K562 (cell line): Measurements from ENCODE around the gene SPATA24. TPM values are rescaled to one million over a fixed set of nuclear protein-coding genes. Genes with fewer than 3 reads are reported as not detected.

ENCODE experiments used
- BMI1 ChIP-seq: fragments of 150-350 bp; IDR thresholded peaks from 2 replicates; pipeline ENCODE4 v1.6.1; 2014; ENCODE audit warnings: low read length
- CREB1 ChIP-seq, 2 experiments: sonication (generic) in 1 of 2; formaldehyde crosslinking in 1 of 2; IDR thresholded peaks; 2 replicates each; pipeline versions ENCODE4 v1.6.1 to v1.8.0; 2012 to 2022; ENCODE audit warnings: inconsistent platforms in 1 of 2, mild to moderate bottlenecking in 1 of 2, missing genetic modification reagents in 1 of 2, moderate library complexity in 1 of 2
- CSDE1 ChIP-seq, 2 experiments: fragments of 450-650 bp; IDR thresholded peaks; 2 replicates each; pipeline ENCODE4 v1.6.1; 2016; ENCODE audit warnings: mild to moderate bottlenecking in 1 of 2
- HCFC1 ChIP-seq: IDR thresholded peaks from 2 replicates; pipeline ENCODE4 v1.6.1; 2012; ENCODE audit warnings: low read depth, low read length, improper control_type of control experiment
- HDAC2 ChIP-seq: fragments of 450-650 bp; IDR thresholded peaks from 2 replicates; pipeline ENCODE4 v1.6.1; 2016; ENCODE audit warnings: mild to moderate bottlenecking
- HMG20A ChIP-seq: fragments of 450-650 bp; formaldehyde crosslinking; conservative IDR thresholded peaks from 2 replicates; pipeline ENCODE4 v1.4.0; 2020; ENCODE audit warnings: mild to moderate bottlenecking, mixed read lengths
- JUN ChIP-seq, 2 experiments: sonication (generic) in 1 of 2; formaldehyde crosslinking in 1 of 2; IDR thresholded peaks; 2 replicates each; pipeline versions ENCODE4 v1.6.1 to v1.8.0; 2012 to 2022; ENCODE audit warnings: borderline replicate concordance in 2 of 2, mild to moderate bottlenecking in 2 of 2, improper control_type of control experiment in 1 of 2, low read depth in 1 of 2, low read length in 1 of 2, missing genetic modification reagents in 1 of 2
- MGA ChIP-seq: fragments of 450-650 bp; IDR thresholded peaks from 2 replicates; pipeline ENCODE4 v1.6.1; 2016; ENCODE audit warnings: mild to moderate bottlenecking, moderate library complexity
- MYC ChIP-seq, 2 experiments: fragments of 250-450 bp in 1 of 2; sonication (Bioruptor Pico) in 1 of 2; IDR thresholded peaks; 2 replicates each; pipeline versions ENCODE4 v1.5.1 to v1.6.1; 2012 to 2021; ENCODE audit warnings: low read depth in 2 of 2, borderline replicate concordance in 1 of 2, improper control_type of control experiment in 1 of 2, low read length in 1 of 2, mild to moderate bottlenecking in 1 of 2, moderate library complexity in 1 of 2
- NEUROD1 ChIP-seq: fragments of 150-350 bp; IDR thresholded peaks from 2 replicates; pipeline ENCODE4 v1.6.1; 2014; ENCODE audit warnings: borderline replicate concordance, low read length, low read depth; ENCODE audit not compliant: partially characterized antibody
- NRF1 ChIP-seq, 2 experiments: fragments of 450-650 bp; IDR thresholded peaks in 1 of 2; conservative IDR thresholded peaks in 1 of 2; 2 replicates each; pipeline ENCODE4 v1.6.1; 2014; ENCODE audit warnings: mild to moderate bottlenecking in 2 of 2
- POLR2G ChIP-seq: fragments of 200-400 bp; formaldehyde crosslinking; IDR thresholded peaks from 2 replicates; pipeline ENCODE4 v1.6.1; 2017; ENCODE audit warnings: low read depth, mild to moderate bottlenecking, antibody characterized with exemption, low read length, moderate library complexity
- SRSF7 ChIP-seq: fragments of 200-400 bp; formaldehyde crosslinking; optimal IDR thresholded peaks from 2 replicates; pipeline ENCODE3; 2017; ENCODE audit warnings: mild to moderate bottlenecking, low read depth, low read length
- polyA plus RNA-seq, 8 experiments: library from polyadenylated mRNA; depleted of rRNA in 4 of 8; stranded (reverse) in 5 of 8; unstranded in 3 of 8; fragments of >200 nt; fragmentation: Nextera tagmentation in 2 of 8; fragmentation: Illumina TruSeq in 1 of 8; extraction: Ambion mirVana in 2 of 8; extraction: Trizol in 1 of 8; gene quantifications; 2 replicates each; pipeline versions ENCODE4 v1.2.1 to v1.2.3, GENCODE V29; 2011 to 2014; ENCODE audit warnings: inconsistent platforms in 1 of 8, missing spikeins in 1 of 8
- total RNA-seq, 7 experiments: library from RNA; depleted of rRNA in 6 of 7; stranded (reverse); fragments of >200 nt in 6 of 7; fragmentation: Illumina TruSeq in 2 of 7; extraction: Trizol in 2 of 7; gene quantifications; 2 replicates each; pipeline versions ENCODE4 v1.2.1 to v1.2.3, GENCODE V29; 2011 to 2021; ENCODE audit warnings: low replicate concordance in 1 of 7
- TF ChIP-seq, protein P1 (sequence below), 2 experiments: fragments of 450-650 bp in 1 of 2; sonication (generic) in 1 of 2; formaldehyde crosslinking; conservative IDR thresholded peaks; 2 replicates each; pipeline versions ENCODE4 v1.4.0 to v1.8.1; 2020 to 2022; ENCODE audit warnings: mild to moderate bottlenecking in 1 of 2, missing genetic modification reagents in 1 of 2

Gene SPATA24
- total and polyA plus RNA-seq, 9 of the 15 experiments (the other 6 are each of a cell fraction or from before 2014, with no cell fraction given) = 4.1 to 12.6 (median 8.0) TPM

- peak; percentile 66 for TF ChIP-seq MGA
- TF ChIP-seq, protein P1, sequence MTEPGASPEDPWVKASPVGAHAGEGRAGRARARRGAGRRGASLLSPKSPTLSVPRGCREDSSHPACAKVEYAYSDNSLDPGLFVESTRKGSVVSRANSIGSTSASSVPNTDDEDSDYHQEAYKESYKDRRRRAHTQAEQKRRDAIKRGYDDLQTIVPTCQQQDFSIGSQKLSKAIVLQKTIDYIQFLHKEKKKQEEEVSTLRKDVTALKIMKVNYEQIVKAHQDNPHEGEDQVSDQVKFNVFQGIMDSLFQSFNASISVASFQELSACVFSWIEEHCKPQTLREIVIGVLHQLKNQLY (CRISPR knock-in tag; conservative IDR thresholded peaks at IDR 0.05) = 0 out of 4 replicates have a peak, but pooled peaks of 1 of the 2 experiments have one; percentile 8
- peak; percentile 92 for TF ChIP-seq MYC (IDR thresholded peaks at IDR 0.05; ENCODE audit: low read depth, low read length)
- 0 out of 2 replicates have a peak, but pooled peaks have one; percentile 48 for TF ChIP-seq MYC (CRISPR knock-in tag; IDR thresholded peaks at IDR 0.05; ENCODE audit: borderline replicate concordance, low read depth)
- TF ChIP-seq CREB1 (IDR thresholded peaks at IDR 0.05) = peak; percentile 90
- TF ChIP-seq CREB1 (CRISPR knock-in tag; IDR thresholded peaks at IDR 0.05) = peak; percentile 93; the same call in 1 of the 2 replicates
- TF ChIP-seq HMG20A (CRISPR knock-in tag) = no peak
- TF ChIP-seq BMI1 = peak; percentile 76
- TF ChIP-seq POLR2G = peak; percentile 86
- peak; percentile 94 for TF ChIP-seq HDAC2
- no peak for TF ChIP-seq SRSF7
- peak; percentile 47 to 57 for TF ChIP-seq NRF1 (conservative IDR thresholded peaks at IDR 0.05 in 1 of 2, IDR thresholded peaks at IDR 0.05 in 1 of 2)
- peak in 1 of 2 experiments; percentile 75; a peak in 2 of 4 replicates for TF ChIP-seq CSDE1 (IDR thresholded peaks at IDR 0.05)
- peak; percentile 91 for TF ChIP-seq NEUROD1
- peak; percentile 7; the same call in 1 of the 2 replicates for TF ChIP-seq JUN (IDR thresholded peaks at IDR 0.05; ENCODE audit: borderline replicate concordance, low read depth, low read length)
- no peak for TF ChIP-seq JUN (CRISPR knock-in tag; IDR thresholded peaks at IDR 0.05; ENCODE audit: borderline replicate concordance)
- peak; percentile 63; the same call in 1 of the 2 replicates for TF ChIP-seq HCFC1
Measured at GRCh38 chr5:139403787-139404483, at the start of gene SPATA24 (continued).
